Activated naive CD8-positive, alpha-beta T cell treated with anti-CD3 and anti-CD28 coated beads, Interleukin-2, amount 50 U/mL, for 24 hours (primary cell): Measurements from ENCODE around the gene EVI5L.
"Not testable (repeated sequence)": the region's sequence is repeated elsewhere in the genome, so short reads cannot be mapped to it uniquely, and the experiment has no call there.

Experiments used
- ATAC-seq: fragments of 150-1000 bp; cut with Tn5 transposase; one replicate; pipeline ENCODE4 v1.10.0; 2021
- DNase-seq: peaks from one replicate; pipeline ENCODE4 v3.0.0; 2021
- H3K27ac Mint-ChIP-seq: one replicate; pipeline ENCODE4 v1.8.0; 2021; ENCODE audit warnings: mild to moderate bottlenecking, mixed read lengths
- H3K27me3 Mint-ChIP-seq: one replicate; pipeline ENCODE4 v1.8.0; 2021; ENCODE audit warnings: mixed read lengths
- H3K36me3 Mint-ChIP-seq: one replicate; pipeline ENCODE4 v1.8.0; 2021; ENCODE audit warnings: low read depth, mixed read lengths
- H3K4me1 Mint-ChIP-seq: one replicate; pipeline ENCODE4 v1.8.0; 2021; ENCODE audit warnings: mixed read lengths
- H3K4me3 Mint-ChIP-seq: one replicate; pipeline ENCODE4 v1.8.0; 2021; ENCODE audit warnings: mild to moderate bottlenecking, moderate library complexity, mixed read lengths
- H3K9me3 Mint-ChIP-seq: one replicate; pipeline ENCODE4 v1.8.0; 2021; ENCODE audit warnings: mixed read lengths

EVI5L gene

DNA sequence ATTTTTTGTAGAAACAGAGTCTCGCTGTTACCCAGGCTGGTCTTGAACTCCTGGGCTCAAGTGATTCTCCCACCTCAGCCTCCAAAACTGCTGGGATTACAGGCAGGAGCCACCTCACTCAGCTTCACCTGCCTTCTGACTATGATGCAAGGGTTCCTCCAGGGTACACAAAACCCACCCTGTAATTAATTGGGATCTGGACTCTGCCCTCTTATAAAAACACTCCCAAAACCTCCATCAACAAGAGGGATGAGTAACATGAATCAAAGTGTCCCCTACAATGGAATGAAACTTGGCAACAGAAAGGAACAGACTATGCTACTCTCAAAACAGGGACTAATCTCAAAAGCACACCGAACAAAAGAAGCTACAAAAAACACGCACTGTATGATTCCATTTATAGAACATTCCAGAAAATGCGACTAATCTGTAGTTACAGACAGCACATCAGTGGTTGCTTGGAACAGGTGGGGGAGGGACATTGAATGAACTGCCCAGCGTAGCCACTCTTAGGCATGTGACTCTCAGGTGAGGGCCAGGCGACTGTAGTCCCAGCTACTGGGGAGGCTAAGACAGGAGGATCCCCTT lies 47.3 kb downstream of the EVI5L start:
- Mint-ChIP-seq H3K27ac (no peak overlapping the region), H3K4me3 (no peak overlapping the region), H3K4me1 (peaks cover 5% of the 10 kb centered on the region), H3K36me3 (no peaks in the 10 kb centered on the region), H3K9me3 (no peaks in the 10 kb centered on the region), H3K27me3 (peaks cover 21% of the 10 kb centered on the region)
- no peak for DNase-seq
- no peak for ATAC-seq

DNA sequence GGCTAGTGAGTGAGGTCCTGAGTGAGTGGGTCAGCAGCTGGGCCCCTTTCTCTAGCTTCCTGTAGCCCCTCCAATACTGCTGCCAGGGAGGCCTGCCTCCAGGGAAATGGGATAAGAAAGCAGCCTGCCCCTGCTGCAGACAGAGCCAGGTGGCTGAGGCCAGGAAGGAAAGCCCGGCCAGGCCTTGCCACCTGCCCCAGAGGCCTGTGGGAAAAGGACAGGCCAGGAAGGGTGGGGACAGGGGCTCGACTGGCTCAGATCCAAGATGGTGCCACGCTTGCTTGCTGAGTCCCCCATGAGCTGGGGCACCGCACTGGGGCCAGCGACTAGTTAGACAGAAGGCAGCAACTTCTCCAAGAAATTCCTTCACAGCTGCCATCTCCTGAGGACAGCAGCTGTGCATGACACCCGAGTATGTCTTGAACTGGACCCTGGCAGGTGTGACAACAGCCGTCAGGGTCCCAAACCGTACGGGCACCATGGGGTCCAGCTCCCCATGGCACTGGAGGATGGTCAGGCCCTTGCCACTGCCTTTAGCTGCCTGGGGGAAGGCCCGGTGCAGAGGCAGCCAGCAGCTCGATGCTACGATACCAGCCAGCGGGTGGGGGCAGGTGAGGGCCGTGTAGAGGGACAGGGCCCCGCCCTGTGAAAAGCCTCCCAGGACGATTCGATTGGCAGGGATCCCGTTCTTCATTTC lies 49.2 kb downstream of the EVI5L start:
- ATAC-seq: peak; percentile 16
- H3K4me3 Mint-ChIP-seq: no peak overlapping the region
- H3K27ac Mint-ChIP-seq: no peak overlapping the region
- peaks cover 13% of the 10 kb centered on the region for H3K27me3 Mint-ChIP-seq
- no peaks in the 10 kb centered on the region for H3K36me3 Mint-ChIP-seq
- no peak for DNase-seq
- H3K9me3 Mint-ChIP-seq: no peaks in the 10 kb centered on the region
- peaks cover 4% of the 10 kb centered on the region for H3K4me1 Mint-ChIP-seq

DNA sequence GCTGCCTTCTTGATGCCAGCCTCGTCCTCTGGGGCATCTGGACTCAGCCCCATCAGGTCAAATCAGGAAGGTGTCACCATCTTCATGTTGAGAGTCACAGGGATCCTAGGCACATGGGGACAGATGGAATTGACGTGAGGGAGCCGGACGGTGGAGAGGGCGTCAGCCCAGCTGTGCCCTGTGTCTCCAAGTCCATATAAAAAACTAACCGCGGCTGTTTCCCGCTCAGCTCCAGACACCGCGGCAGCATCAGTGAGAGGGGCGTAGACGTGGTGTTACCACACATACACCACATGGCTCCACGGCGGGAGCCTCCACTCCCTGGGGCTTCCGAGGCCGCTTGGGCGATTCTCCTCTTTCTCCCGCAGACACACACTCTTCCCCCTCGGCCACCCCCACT lies 49.8 kb downstream of the EVI5L start:
- no peak overlapping the region for H3K4me3 Mint-ChIP-seq
- DNase-seq: no peak
- peaks cover 10% of the 10 kb centered on the region for H3K27me3 Mint-ChIP-seq
- no peak overlapping the region for H3K27ac Mint-ChIP-seq
- no peaks in the 10 kb centered on the region for H3K4me1 Mint-ChIP-seq
- ATAC-seq: no peak
- no peaks in the 10 kb centered on the region for H3K9me3 Mint-ChIP-seq
- H3K36me3 Mint-ChIP-seq: no peaks in the 10 kb centered on the region

DNA sequence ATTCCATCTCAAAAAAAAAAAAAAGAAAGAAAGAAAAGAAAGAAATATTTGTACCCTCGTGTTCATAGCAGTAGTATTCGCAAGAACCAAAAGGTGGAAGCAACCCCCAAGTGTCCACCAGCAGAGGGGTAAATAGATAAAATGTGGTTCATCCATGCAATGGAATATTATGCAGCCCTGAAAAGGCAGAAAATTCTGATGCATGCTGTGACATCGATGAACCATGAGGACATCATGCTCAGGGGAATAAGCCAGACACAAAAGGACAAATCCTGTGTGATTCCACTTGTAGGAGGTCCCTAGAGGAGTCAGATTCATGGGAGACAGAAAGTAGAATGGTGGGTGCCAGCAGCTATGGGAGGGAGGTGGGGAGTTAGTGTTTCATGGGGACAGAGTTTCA lies 51.9 kb downstream of the EVI5L start:
- no peaks in the 10 kb centered on the region for H3K9me3 Mint-ChIP-seq
- H3K27me3 Mint-ChIP-seq: no peaks in the 10 kb centered on the region
- ATAC-seq (no peak), DNase-seq (no peak)
- H3K4me3 Mint-ChIP-seq: no peak overlapping the region
- no peaks in the 10 kb centered on the region for H3K4me1 Mint-ChIP-seq
- no peak overlapping the region for H3K27ac Mint-ChIP-seq
- no peaks in the 10 kb centered on the region for H3K36me3 Mint-ChIP-seq

DNA sequence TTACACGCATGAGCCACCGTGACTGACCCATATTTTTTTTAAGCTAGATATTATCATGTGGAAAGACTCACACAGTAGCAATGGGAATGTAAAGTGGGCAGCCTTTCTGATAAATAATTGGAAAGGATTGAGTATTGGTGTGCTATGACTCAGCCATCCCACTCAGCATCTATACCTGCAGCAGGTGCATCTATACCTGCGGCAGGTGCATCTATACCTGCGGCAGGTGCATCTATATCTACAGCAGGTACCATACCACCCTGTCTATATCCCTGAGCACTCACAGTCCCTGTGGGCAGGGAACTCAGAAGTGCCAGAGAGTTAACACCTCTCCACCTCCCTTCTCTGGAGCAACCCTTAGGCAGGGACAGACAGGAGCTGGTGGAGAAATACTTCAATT lies 53.1 kb downstream of the EVI5L start:
- DNase-seq (no peak), ATAC-seq (no peak)
- no peaks in the 10 kb centered on the region for H3K9me3 Mint-ChIP-seq
- H3K27me3 Mint-ChIP-seq: no peaks in the 10 kb centered on the region
- H3K27ac Mint-ChIP-seq: no peak overlapping the region
- H3K4me3 Mint-ChIP-seq: no peak overlapping the region
- H3K36me3 Mint-ChIP-seq: no peaks in the 10 kb centered on the region
- H3K4me1 Mint-ChIP-seq: no peaks in the 10 kb centered on the region

DNA sequence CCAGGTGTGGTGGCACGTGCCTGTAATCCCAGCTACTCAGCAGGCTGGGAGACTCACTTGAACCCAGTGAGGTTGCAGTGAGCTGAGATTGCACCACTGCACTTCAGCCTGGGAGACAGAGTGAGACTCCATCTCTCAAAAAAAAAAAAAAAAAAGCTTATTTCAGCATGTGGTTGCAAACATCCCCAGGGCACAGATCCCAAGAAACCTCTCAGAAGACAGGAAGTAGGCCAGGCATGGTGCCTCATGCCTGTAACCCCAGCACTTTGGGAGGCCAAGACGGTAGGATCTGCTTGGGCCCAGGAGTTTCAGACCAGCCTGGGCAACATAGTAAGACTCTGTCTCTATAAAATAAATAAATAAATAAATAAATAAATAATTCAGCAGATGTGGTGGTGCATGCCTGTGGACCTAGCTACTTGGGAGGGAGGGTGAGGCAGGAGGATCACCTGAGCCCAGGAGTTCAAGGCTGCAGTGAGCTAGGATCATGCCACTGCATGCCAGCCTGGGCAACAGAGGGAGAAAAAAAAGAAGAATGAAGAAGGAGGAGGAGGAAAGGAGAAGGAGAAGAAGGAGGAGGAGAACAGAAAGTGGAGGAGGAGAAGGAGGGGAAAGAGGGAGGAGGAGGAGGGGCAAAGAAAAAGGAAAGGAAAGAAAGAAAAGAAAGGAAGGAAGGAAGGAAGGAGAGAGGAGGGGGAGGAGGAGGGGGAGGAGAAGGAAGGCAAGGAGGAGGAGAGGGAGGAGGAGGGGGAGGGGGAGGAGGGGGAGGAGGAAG lies 54.0 kb downstream of the EVI5L start:
- Mint-ChIP-seq H3K9me3 (no peaks in the 10 kb centered on the region), H3K27me3 (peaks cover 4% of the 10 kb centered on the region), H3K4me1 (no peaks in the 10 kb centered on the region), H3K27ac (no peak overlapping the region), H3K4me3 (no peak overlapping the region), H3K36me3 (no peaks in the 10 kb centered on the region)
- DNase-seq: no peak
- no peak for ATAC-seq

DNA sequence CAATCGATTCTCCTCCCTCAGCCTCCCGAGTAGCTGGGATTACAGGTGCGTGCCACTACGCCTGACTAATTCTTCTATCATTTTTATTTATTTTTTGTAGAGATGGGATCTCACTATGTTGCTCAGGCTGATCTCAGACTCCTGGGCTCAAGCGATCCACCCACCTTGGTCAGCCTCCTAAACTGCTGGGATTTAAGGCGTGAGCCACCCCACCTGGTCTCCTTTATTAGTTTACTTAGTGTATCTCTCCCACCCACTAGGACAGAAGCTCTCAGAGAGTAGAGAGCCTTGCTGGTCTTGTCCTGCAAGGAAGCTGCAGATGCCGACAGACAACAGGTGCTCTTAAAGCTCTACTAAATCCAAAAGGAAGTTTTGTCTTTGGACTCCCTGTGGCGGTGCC lies 55.8 kb downstream of the EVI5L start:
- Mint-ChIP-seq H3K9me3 (no peaks in the 10 kb centered on the region), H3K4me1 (no peaks in the 10 kb centered on the region), H3K27me3 (peaks cover 15% of the 10 kb centered on the region), H3K27ac (no peak overlapping the region), H3K4me3 (no peak overlapping the region), H3K36me3 (no peaks in the 10 kb centered on the region)
- ATAC-seq: no peak
- no peak for DNase-seq

DNA sequence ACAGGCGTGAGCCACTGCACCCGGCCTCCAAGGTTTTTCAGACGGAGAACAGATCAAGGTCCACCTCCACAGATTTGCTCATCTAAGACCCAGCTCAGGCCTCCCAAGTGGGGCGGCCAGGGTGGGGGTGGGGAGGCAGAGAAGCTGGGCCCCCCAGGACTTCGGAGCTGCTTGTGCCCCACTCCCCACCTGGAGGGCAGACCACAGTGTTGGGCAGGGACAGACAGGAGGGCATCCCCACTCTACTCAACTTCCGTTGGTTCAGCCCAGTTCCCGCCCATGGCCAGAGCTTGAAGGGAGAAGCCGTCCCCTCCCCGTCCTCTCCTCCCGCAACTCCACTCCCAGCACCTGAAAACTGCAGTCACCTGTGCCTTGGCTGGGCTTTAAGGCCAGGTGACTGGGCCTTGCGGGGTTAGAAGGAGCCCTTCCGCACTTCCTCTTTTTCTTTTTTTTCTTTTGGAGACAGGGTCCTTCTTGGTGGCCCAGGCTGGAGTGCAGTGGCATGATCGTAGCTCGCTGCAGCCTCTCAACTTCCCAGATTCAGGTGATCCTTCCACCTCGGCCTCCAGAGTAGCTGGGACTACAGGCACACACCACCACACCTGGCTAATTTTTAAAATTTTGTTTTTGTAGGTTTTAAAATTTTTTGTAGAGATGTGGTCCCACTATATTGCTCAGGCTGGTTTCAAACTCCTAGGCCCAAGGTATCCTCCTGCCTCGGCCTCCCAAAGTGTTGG lies 57.6 kb downstream of the EVI5L start:
- no peaks in the 10 kb centered on the region for H3K9me3 Mint-ChIP-seq
- no peaks in the 10 kb centered on the region for H3K4me1 Mint-ChIP-seq
- ATAC-seq: no peak
- H3K4me3 Mint-ChIP-seq: no peak overlapping the region
- no peak overlapping the region for H3K27ac Mint-ChIP-seq
- no peak for DNase-seq
- H3K36me3 Mint-ChIP-seq: no peaks in the 10 kb centered on the region
- H3K27me3 Mint-ChIP-seq: peaks cover 17% of the 10 kb centered on the region

DNA sequence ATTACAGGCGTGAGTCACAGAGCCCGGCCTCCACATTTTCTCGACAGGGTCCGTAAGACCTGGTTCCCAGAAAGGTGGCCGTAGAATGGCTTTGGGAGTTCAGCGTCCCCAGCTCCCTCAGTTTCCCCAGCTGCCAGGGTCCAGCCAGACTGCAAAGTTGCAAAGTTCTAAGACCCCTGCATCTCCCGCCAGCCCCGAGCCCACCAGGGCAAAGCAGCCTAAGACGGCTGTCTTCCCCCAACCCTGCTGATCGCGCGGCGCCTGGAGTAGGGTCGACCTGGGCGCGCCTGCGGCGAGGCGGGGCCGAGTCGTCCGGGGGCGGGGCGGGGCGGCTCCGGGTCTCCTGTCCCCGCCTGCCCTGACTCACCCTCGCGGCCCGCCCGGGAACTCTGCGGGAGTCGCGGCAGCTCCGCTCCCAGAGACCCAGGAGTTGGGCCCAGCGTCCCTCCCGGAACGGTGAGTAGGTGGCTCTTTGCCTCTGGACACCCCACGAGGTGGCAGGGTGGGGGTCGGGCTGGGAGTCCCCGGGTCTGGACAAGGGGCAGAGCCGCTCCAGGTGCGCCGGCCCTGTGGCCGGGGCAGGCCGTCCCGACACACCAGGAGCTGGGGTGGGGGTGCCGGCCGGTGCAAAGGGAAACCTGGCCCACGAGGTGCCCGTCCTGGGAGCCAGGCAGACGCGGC lies 58.3 kb downstream of the EVI5L start, which contains the start of gene LRRC8E:
LRRC8E (plus strand) TSS at position 366 of the 681 bp plus-strand sequence. CDS start 7,094 bp downstream, outside the sequence.
- H3K9me3 Mint-ChIP-seq: no peaks in the 10 kb centered on the region
- peaks cover 18% of the 10 kb centered on the region for H3K27me3 Mint-ChIP-seq
- H3K4me1 Mint-ChIP-seq: peaks cover under 1% of the 10 kb centered on the region

DNA sequence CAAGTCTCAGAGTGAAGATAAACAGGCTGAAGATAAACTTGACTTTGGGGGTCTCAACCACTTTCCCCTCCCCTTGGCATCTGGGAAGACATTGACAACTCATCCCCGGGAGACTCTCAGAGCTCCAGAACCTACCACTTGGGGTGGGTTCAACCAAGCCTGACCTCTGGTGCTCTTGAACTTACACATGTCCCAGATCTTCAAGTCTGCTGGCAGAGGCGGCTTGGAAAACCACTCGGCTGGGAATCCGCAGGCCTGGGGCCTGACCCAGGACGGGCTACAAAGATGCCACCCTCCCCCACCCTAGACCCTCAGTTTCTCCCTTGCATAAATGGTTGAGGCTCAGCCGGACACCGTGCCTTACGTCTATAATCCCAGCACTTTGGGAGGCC lies 58.8 kb downstream of the EVI5L start:
- DNase-seq (no peak), ATAC-seq (no peak)
- H3K36me3 Mint-ChIP-seq: no peaks in the 10 kb centered on the region
- no peaks in the 10 kb centered on the region for H3K9me3 Mint-ChIP-seq
- H3K4me1 Mint-ChIP-seq: peaks cover 6% of the 10 kb centered on the region
- H3K27me3 Mint-ChIP-seq: peaks cover 19% of the 10 kb centered on the region
- no peak overlapping the region for H3K27ac Mint-ChIP-seq
- no peak overlapping the region for H3K4me3 Mint-ChIP-seq

More for the DNA sequence above, 58.3 kb downstream of the EVI5L start, which contains the start of gene LRRC8E:
- DNase-seq (peak; percentile 64), ATAC-seq (peak; percentile 88)
- Mint-ChIP-seq H3K36me3 (no peaks in the 10 kb centered on the region), H3K4me3 (no peak within 1 kb of the TSS), H3K27ac (no peak within 1 kb of the TSS)

DNA sequence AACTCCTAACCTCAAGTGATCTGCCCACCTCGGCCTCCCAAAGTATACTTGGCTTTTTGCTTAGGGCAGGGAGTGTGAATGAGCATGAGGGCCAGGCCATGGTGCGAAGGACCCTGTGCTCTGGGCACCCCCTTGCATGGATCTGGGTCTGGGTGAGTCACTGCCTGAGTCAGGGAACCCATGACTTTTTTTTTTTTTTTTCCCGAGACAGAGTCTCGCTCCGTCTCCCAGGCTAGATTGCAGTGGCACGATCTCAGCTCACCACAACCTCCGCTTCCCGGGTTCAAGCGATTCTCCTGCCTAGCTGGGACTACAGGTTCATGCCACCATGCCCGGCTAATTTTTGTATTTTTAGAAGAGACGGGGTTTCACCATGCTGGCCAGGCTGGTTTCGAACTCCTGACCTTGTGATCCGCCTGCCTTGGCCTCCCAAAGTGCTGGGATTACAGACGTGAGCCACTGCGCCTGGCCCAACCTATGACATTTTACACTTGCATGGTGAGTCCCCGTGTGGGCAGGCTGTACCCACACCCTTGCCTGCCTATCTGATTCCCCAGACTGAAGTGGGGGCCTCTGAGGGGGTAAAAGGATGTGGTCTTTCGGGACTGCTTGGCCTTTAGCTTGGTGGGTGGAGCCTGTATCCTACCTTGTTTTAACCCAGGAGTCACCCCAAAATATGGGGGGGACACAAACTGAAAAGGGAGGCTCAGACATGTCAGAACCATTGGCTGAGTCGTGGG lies 63.5 kb downstream of the EVI5L start:
- not testable (repeated sequence) for H3K9me3 Mint-ChIP-seq, H3K4me3 Mint-ChIP-seq, H3K27ac Mint-ChIP-seq, DNase-seq, H3K36me3 Mint-ChIP-seq
- peak; percentile 69 for ATAC-seq
- Mint-ChIP-seq H3K27me3 (peaks cover 27% of the 10 kb centered on the region), H3K4me1 (peaks cover 12% of the 10 kb centered on the region)

DNA sequence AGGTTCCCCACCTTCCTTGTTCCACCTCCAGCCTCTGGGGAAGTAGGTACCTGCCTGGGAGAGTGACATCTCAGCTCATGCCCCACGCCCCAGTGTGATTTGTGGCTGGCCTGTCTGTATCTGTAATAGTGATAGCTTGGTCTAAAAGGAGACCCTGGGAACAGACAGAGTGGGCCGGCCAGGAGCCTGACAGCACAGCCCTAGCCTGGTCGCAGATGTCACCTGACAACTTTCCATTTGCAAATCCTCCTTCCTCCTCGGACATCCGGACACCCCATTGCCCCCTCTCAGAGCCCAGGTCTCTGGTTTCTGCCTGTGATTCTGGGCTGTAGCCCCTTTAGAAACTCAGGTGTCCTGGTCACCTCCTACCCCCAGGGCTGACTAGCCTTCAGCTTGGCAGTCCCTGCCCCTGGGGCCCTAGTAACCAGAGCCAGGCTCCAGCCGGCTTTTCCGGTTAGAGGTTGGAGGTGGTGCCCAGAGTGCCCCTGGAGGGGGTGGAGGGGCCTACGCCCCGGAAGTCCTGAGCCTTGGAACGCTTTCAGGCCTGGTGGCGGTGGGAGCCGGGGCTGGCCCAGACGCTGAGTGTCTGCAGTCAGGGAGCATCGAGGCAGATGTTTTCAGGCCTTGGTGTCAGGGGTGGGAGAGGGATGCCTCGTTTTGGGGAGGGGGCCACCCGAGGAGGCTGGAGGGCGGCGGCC lies 64.7 kb downstream of the EVI5L start:
- Mint-ChIP-seq H3K27me3 (peaks cover 17% of the 10 kb centered on the region), H3K4me3 (no peak overlapping the region), H3K27ac (no peak overlapping the region), H3K36me3 (no peaks in the 10 kb centered on the region), H3K4me1 (peaks cover 12% of the 10 kb centered on the region), H3K9me3 (no peaks in the 10 kb centered on the region)
- ATAC-seq (no peak), DNase-seq (no peak)

DNA sequence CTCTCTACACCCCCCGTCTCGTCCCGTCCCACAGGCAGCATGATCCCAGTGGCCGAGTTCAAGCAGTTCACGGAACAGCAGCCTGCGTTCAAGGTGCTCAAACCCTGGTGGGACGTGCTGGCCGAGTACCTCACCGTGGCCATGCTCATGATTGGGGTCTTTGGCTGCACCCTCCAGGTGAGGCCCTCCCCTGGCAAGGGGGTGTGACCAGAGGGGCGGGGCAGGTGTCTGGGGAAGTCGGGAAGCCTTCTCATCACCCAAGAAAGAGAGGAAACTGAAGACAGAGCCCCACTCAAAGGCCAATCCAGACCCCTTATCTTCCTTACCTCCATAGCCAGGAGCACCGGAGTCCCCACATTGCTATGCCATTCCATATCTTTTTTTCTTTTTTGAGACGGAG lies 65.5 kb downstream of the EVI5L start:
- H3K9me3 Mint-ChIP-seq: no peaks in the 10 kb centered on the region
- no peak overlapping the region for H3K27ac Mint-ChIP-seq
- no peak for ATAC-seq
- no peak overlapping the region for H3K4me3 Mint-ChIP-seq
- no peak for DNase-seq
- H3K27me3 Mint-ChIP-seq: peaks cover 14% of the 10 kb centered on the region
- peaks cover 12% of the 10 kb centered on the region for H3K4me1 Mint-ChIP-seq
- H3K36me3 Mint-ChIP-seq: no peaks in the 10 kb centered on the region
